Measurements from ENCODE around the gene NCBP2.

Gene NCBP2

DNA sequence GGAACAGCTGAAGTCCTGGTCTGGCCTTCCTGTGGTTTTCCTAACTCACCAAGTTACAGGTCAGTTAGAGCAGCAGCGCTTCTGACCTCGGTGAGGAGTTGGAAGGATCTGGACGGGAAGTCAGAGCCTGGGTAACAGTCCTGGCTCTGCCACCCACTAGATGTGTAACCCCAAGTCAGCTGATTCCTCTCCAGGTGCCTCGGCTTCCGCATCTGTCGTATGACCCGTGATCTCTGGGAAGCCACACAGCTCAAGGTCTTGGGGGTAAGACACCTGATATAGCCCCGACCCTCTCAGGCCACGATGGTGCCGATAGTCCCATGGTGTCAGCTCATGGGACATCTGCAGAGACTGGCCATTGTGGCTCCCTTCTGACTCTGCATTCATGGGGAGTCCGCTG, 34.6 kb upstream of the NCBP2 start:
- H3K36me3 Mint-ChIP-seq (ENCODE audit: insufficient read depth) = no peaks in the 10 kb centered on the region
- no peak overlapping the region for H3K27ac Mint-ChIP-seq (ENCODE audit: low read depth)
- ATAC-seq (replicated peaks; ENCODE audit: extremely low read depth, poor library complexity, severe bottlenecking) = no peak
- DNase-seq (ENCODE audit: low spot score in 2 of 2) = no peak
- H3K9me3 Mint-ChIP-seq = no peaks in the 10 kb centered on the region
- H3K4me3 Mint-ChIP-seq = no peak overlapping the region
- H3K27me3 Mint-ChIP-seq = peaks cover 30% of the 10 kb centered on the region
- no peaks in the 10 kb centered on the region for H3K4me1 Mint-ChIP-seq

DNA sequence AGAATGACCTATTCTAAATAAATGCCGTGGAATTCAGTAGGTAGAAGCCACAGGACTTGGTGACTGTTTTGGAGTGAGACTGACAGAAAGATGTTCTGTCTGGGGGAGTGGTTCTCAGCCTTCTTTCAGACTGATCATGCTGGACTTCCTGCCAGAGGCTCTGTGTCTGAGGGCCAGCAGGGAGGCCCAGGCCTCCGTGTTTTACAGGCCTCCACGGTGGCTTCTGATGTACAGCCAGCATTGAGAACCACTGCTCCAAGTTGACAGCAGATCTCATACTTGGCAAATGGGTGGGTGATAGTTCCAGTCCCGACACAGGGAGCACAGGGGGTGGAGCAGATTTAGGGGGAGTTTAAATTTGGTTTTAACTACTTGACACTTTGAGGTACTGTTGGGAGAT, 33.0 kb upstream of the NCBP2 start:
- no peak for ATAC-seq (replicated peaks; ENCODE audit: extremely low read depth, poor library complexity, severe bottlenecking)
- DNase-seq (ENCODE audit: low spot score in 2 of 2) = no peak
- H3K4me1 Mint-ChIP-seq = peaks cover 5% of the 10 kb centered on the region
- no peaks in the 10 kb centered on the region for H3K9me3 Mint-ChIP-seq
- peaks cover 14% of the 10 kb centered on the region for H3K27me3 Mint-ChIP-seq
- no peak overlapping the region for H3K27ac Mint-ChIP-seq (ENCODE audit: low read depth)
- no peaks in the 10 kb centered on the region for H3K36me3 Mint-ChIP-seq (ENCODE audit: insufficient read depth)
- no peak overlapping the region for H3K4me3 Mint-ChIP-seq

GRCh38 chr3:196974661-196975060, 32.3 kb upstream of the NCBP2 start:
- H3K36me3 Mint-ChIP-seq (ENCODE audit: insufficient read depth) = no peaks in the 10 kb centered on the region
- no peak for DNase-seq (ENCODE audit: low spot score in 2 of 2)

GRCh38 chr3:196971094-196971698, 28.9 kb upstream of the NCBP2 start:
- Mint-ChIP-seq H3K4me1 (peaks cover 8% of the 10 kb centered on the region), H3K4me3 (peak overlapping the region; percentile 81), H3K27me3 (no peaks in the 10 kb centered on the region), H3K36me3 (ENCODE audit: insufficient read depth) (no peaks in the 10 kb centered on the region), H3K9me3 (no peaks in the 10 kb centered on the region), H3K27ac (ENCODE audit: low read depth) (no peak overlapping the region)
- DNase-seq (ENCODE audit: low spot score in 2 of 2) (no peak), ATAC-seq (replicated peaks; ENCODE audit: extremely low read depth, poor library complexity, severe bottlenecking) (no peak)

More at GRCh38 chr3:196974661-196975060, 32.3 kb upstream of the NCBP2 start:
- no peak for ATAC-seq (replicated peaks; ENCODE audit: extremely low read depth, poor library complexity, severe bottlenecking)
- Mint-ChIP-seq H3K27me3 (peaks cover 10% of the 10 kb centered on the region), H3K9me3 (no peaks in the 10 kb centered on the region), H3K27ac (ENCODE audit: low read depth) (no peak overlapping the region), H3K4me3 (no peak overlapping the region), H3K4me1 (peaks cover 8% of the 10 kb centered on the region)

DNA sequence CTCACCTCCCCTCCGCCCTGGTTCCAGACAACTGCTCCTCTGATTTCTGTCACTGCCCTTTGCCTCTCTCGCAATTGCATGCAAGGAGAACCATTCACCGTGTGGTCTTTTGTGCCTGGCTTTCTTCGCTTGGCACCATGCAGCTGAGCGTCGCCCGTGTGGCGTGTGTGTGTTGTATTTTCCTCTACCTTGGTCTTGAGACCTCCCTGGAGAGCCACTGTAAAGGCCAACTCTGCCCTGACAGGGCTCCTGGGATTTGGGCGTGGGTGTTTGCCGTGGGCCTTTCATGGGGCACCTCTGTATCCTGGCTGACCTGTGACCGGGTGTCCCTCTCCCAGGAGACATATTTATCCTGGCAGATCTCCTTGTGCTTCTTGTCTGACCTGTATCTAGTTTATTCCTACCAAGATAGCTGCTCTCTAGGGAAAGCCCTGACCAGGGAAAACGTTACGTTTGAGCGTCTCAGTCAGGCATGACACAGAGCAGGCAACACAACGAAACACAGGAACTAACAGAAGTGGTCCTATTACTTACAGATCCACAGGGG, 28.3 kb upstream of the NCBP2 start:
- DNase-seq (ENCODE audit: low spot score in 2 of 2) = no peak
- H3K27ac Mint-ChIP-seq (ENCODE audit: low read depth) = no peak overlapping the region
- no peaks in the 10 kb centered on the region for H3K36me3 Mint-ChIP-seq (ENCODE audit: insufficient read depth)
- no peaks in the 10 kb centered on the region for H3K27me3 Mint-ChIP-seq
- H3K4me3 Mint-ChIP-seq = peak overlapping the region; percentile 81
- H3K9me3 Mint-ChIP-seq = no peaks in the 10 kb centered on the region
- ATAC-seq (replicated peaks; ENCODE audit: extremely low read depth, poor library complexity, severe bottlenecking) = no peak
- peaks cover 8% of the 10 kb centered on the region for H3K4me1 Mint-ChIP-seq

GRCh38 chr3:196969660-196970546, 27.6 kb upstream of the NCBP2 start:
- Mint-ChIP-seq H3K9me3 (no peaks in the 10 kb centered on the region), H3K4me1 (peaks cover 8% of the 10 kb centered on the region), H3K4me3 (peak overlapping the region; percentile 81), H3K27me3 (no peaks in the 10 kb centered on the region), H3K36me3 (ENCODE audit: insufficient read depth) (peaks cover 2% of the 10 kb centered on the region), H3K27ac (ENCODE audit: low read depth) (no peak overlapping the region)
- ATAC-seq (replicated peaks; ENCODE audit: extremely low read depth, poor library complexity, severe bottlenecking) (peak; percentile 66), DNase-seq (ENCODE audit: low spot score in 2 of 2) (peak; percentile 31 to 49)

- DNase-seq (ENCODE audit: low spot score in 2 of 2) (no peak), ATAC-seq (replicated peaks; ENCODE audit: extremely low read depth, poor library complexity, severe bottlenecking) (peak; percentile 62)
- Mint-ChIP-seq H3K4me3 (peak overlapping the region; percentile 83), H3K4me1 (peaks cover 8% of the 10 kb centered on the region), H3K27me3 (no peaks in the 10 kb centered on the region), H3K9me3 (no peaks in the 10 kb centered on the region), H3K36me3 (ENCODE audit: insufficient read depth) (peaks cover 2% of the 10 kb centered on the region), H3K27ac (ENCODE audit: low read depth) (peak overlapping the region; percentile 74)
Measured at GRCh38 chr3:196969134-196969659, 26.9 kb upstream of the NCBP2 start.

DNA sequence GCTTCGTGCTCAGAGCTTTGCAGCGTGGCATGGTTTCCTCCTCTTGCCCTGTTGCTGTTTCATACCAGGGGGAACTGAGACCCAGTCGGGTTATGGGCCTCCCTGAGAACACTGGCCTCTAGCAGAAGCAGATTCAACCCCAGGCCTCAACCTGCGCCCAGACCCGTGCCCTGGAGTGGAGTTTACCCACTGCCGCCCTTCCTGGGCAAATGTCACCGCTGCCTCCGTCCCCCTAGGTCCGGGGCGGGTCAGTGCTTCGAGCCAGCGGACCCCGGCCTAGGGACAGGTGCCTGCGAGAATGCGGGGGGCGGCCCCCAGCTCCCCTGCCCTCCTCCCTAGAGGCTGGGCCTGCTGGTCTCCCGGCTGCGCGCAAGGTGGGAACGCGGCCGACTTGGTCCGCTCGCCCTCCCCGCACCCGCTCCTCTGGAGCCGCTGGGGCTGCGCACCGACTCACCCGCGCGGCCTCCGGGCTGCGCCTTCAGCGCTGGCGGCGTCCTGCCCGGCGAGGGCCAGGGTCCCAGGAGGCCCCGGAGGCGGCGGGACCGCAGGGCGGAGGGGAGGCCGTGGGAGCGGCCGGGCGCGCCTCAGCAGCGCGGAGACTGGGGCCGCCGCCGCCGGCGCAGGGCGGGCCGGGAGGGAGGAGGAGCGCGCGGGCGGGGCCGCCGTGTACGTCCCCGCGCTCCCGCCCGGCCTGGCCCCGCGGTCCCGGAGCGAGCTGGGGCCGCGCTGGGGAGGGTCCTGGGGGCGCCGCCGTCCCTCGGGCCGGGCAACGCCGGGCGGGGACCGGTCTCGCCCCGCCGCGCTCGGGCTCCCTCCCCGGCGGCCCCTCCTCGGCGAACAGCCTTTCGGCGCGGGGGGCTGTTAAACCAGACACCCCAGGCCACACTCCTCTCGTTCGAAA, 26.2 kb upstream of the NCBP2 start, which contains the start of gene PIGZ:
TSS of gene PIGZ (minus strand) at position 601 of the 901 bp plus-strand sequence. CDS start 16,802 bp downstream, outside the sequence.
- H3K4me1 Mint-ChIP-seq = peaks cover 8% of the 10 kb centered on the region
- ATAC-seq (replicated peaks; ENCODE audit: extremely low read depth, poor library complexity, severe bottlenecking) (peak; percentile 68), DNase-seq (ENCODE audit: low spot score in 2 of 2) (no peak)
- H3K27ac Mint-ChIP-seq (ENCODE audit: low read depth) = peak within 1 kb of the TSS; percentile 74
- H3K9me3 Mint-ChIP-seq = no peaks in the 10 kb centered on the region
- peak within 1 kb of the TSS; percentile 83 for H3K4me3 Mint-ChIP-seq
- peaks cover 2% of the 10 kb centered on the region for H3K36me3 Mint-ChIP-seq (ENCODE audit: insufficient read depth)
- no peaks in the 10 kb centered on the region for H3K27me3 Mint-ChIP-seq

GRCh38 chr3:196967412-196968232, 25.3 kb upstream of the NCBP2 start:
- Mint-ChIP-seq H3K36me3 (ENCODE audit: insufficient read depth) (peaks cover 2% of the 10 kb centered on the region), H3K4me1 (peaks cover 8% of the 10 kb centered on the region), H3K9me3 (no peaks in the 10 kb centered on the region), H3K27ac (ENCODE audit: low read depth) (no peak overlapping the region), H3K27me3 (no peaks in the 10 kb centered on the region), H3K4me3 (peak overlapping the region; percentile 68)
- no peak for ATAC-seq (replicated peaks; ENCODE audit: extremely low read depth, poor library complexity, severe bottlenecking)
- no peak for DNase-seq (ENCODE audit: low spot score in 2 of 2)

DNA sequence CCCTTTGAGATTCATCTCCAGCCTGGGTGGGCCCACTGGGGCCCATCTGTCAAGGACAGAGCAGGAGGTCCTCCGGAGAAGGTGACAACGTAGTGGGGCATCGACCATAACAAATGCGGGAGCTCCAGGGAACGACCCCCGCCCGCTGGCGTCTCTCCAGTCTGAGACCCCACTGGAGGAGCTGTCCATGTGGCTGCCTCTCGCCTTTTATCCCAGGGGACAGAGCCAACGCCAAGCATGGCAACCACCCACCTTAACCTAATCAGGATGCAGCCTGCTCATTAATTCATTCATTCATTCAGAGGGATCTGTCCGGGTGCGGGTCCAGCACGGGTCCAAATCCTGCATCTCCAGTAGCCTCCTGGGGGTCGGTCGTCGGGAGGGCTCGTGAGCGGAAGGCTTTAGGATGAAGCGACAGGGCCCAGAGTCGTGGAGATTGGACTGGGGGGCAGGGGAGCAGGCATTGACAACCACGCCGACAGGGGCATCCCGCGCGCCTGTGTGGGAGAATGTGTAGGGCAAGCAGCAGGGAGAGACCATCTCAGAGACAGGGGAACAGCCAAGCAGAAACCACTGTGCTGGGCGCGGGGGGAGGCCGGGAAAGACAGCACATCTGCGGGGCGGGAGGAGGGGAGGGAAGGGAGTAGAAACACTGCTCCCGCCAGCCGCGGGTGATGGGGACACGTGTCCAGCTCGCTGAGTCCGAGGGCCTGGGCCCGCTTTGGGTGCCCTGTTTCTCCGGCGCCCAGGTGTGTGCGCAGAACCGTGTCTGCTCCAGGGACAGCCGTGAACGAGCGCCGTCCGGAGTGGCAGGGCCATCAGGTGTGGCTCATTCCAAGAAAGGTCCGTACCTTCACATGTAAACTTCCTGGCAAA, 24.4 kb upstream of the NCBP2 start:
- Mint-ChIP-seq H3K4me3 (peak overlapping the region; percentile 43), H3K36me3 (ENCODE audit: insufficient read depth) (peaks cover 2% of the 10 kb centered on the region), H3K9me3 (no peaks in the 10 kb centered on the region), H3K27me3 (no peaks in the 10 kb centered on the region), H3K4me1 (peaks cover 8% of the 10 kb centered on the region), H3K27ac (ENCODE audit: low read depth) (no peak overlapping the region)
- ATAC-seq (replicated peaks; ENCODE audit: extremely low read depth, poor library complexity, severe bottlenecking) = no peak
- no peak for DNase-seq (ENCODE audit: low spot score in 2 of 2)

GRCh38 chr3:196965804-196966173, 23.5 kb upstream of the NCBP2 start:
- no peak overlapping the region for H3K4me3 Mint-ChIP-seq
- H3K27me3 Mint-ChIP-seq = no peaks in the 10 kb centered on the region
- H3K9me3 Mint-ChIP-seq = no peaks in the 10 kb centered on the region
- H3K4me1 Mint-ChIP-seq = peaks cover 7% of the 10 kb centered on the region
- DNase-seq (ENCODE audit: low spot score in 2 of 2) (no peak), ATAC-seq (replicated peaks; ENCODE audit: extremely low read depth, poor library complexity, severe bottlenecking) (no peak)
- H3K36me3 Mint-ChIP-seq (ENCODE audit: insufficient read depth) = peaks cover 2% of the 10 kb centered on the region
- H3K27ac Mint-ChIP-seq (ENCODE audit: low read depth) = no peak overlapping the region

All from central memory CD8-positive, alpha-beta T cell (primary cell).